GM18870 (cell line): Measurements from ENCODE around the gene IGFBP5.

Experiments
- ATAC-seq: cut with Tn5 transposase; IDR thresholded peaks from one replicate; pipeline ENCODE4 v1.9.1; 2021; ENCODE audit warnings: moderate library complexity; ENCODE audit not compliant: unreplicated experiment

The IGFBP5 gene

GRCh38 chr2:216666461-216667233 is 28.7 kb downstream of the IGFBP5 start:
- ATAC-seq = peak; percentile 61

- no peak for ATAC-seq
These were observed 29.6 kb downstream of the IGFBP5 start for GRCh38 chr2:216665717-216666116.

GRCh38 chr2:216665242-216665641 is 30.1 kb downstream of the IGFBP5 start:
- ATAC-seq = no peak

- ATAC-seq = no peak
These were observed 30.7 kb downstream of the IGFBP5 start for GRCh38 chr2:216664593-216665034.

GRCh38 chr2:216663846-216664245 is 31.5 kb downstream of the IGFBP5 start:
- ATAC-seq = no peak

- no peak for ATAC-seq
These were observed 32.2 kb downstream of the IGFBP5 start for GRCh38 chr2:216663106-216663505.

- ATAC-seq = no peak
These were observed 33.5 kb downstream of the IGFBP5 start for GRCh38 chr2:216661639-216662375.

- ATAC-seq = no peak
These were observed 34.3 kb downstream of the IGFBP5 start for GRCh38 chr2:216661051-216661450.

GRCh38 chr2:216660496-216660895 is 34.9 kb downstream of the IGFBP5 start:
- ATAC-seq = no peak

- ATAC-seq = no peak
These were observed 36.1 kb downstream of the IGFBP5 start for GRCh38 chr2:216659276-216659675.

- ATAC-seq = no peak
These were observed 36.6 kb downstream of the IGFBP5 start for GRCh38 chr2:216658757-216659156.

GRCh38 chr2:216657980-216658379 is 37.4 kb downstream of the IGFBP5 start:
- ATAC-seq = no peak

- no peak for ATAC-seq
These were observed 38.1 kb downstream of the IGFBP5 start for GRCh38 chr2:216657086-216657855.

GRCh38 chr2:216654528-216655052 is 40.8 kb downstream of the IGFBP5 start:
- ATAC-seq = no peak

- no peak for ATAC-seq
These were observed 41.4 kb downstream of the IGFBP5 start for GRCh38 chr2:216653931-216654365.

GRCh38 chr2:216653093-216653799 is 42.1 kb downstream of the IGFBP5 start:
- no peak for ATAC-seq

- ATAC-seq = no peak
These were observed 42.8 kb downstream of the IGFBP5 start for GRCh38 chr2:216652566-216652965.

GRCh38 chr2:216651351-216651881 is 43.9 kb downstream of the IGFBP5 start:
- no peak for ATAC-seq

- ATAC-seq = no peak
These were observed 44.6 kb downstream of the IGFBP5 start for GRCh38 chr2:216650626-216651257.

GRCh38 chr2:216649574-216649973 is 45.8 kb downstream of the IGFBP5 start:
- no peak for ATAC-seq
